ENCODE results near the gene CLCN7.

The CLCN7 gene

DNA sequence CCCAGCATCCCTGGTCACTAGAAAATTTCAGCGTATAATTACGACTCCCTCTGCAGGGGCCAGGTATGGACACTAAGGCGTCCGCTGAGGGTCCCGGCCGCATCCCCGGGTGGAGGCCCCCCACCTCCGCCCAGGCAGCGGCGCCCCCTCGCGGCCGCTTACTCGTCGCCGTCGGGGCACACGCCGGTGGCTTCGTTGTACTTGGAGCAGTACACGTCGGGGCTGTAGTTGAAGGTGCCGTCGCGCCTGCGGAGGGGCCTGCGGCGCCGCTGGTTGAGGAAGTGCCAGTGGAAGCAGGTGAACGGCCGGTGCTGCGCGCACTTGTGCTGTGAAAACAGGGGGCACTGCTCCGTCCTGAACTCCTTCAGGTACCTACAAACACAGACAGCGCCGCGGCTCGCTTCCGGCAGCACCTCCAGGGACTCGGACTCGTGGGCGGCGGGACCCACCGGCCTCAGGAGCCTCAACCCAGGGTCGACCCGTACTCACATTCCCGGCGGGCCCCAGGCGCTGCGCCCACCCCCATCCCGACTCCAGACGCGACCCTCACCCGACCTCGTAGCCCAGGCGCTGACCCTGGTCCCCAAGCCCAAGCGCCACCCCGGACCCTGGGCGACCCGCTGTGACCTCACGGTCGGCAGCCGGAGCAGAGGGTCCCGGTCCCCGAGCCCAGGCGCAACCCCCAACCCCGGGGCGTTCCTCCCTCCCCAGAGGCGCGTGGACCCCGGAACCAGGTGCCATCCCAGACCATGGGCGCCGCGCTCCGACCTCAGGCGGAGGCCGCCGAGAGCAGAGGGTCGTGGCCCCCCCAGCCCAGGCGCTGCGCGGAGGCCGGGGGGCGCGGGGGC, 60.9 kb downstream of the CLCN7 start:
- TF ChIP-seq, protein P1, sequence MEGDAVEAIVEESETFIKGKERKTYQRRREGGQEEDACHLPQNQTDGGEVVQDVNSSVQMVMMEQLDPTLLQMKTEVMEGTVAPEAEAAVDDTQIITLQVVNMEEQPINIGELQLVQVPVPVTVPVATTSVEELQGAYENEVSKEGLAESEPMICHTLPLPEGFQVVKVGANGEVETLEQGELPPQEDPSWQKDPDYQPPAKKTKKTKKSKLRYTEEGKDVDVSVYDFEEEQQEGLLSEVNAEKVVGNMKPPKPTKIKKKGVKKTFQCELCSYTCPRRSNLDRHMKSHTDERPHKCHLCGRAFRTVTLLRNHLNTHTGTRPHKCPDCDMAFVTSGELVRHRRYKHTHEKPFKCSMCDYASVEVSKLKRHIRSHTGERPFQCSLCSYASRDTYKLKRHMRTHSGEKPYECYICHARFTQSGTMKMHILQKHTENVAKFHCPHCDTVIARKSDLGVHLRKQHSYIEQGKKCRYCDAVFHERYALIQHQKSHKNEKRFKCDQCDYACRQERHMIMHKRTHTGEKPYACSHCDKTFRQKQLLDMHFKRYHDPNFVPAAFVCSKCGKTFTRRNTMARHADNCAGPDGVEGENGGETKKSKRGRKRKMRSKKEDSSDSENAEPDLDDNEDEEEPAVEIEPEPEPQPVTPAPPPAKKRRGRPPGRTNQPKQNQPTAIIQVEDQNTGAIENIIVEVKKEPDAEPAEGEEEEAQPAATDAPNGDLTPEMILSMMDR (IDR thresholded peaks at IDR 0.05; ENCODE audit: low read depth, low read length) = peak; percentile 53
- peak; percentile 49 to 66 for DNase-seq (ENCODE audit: low read depth in 2 of 2)
- H3K4me3 ChIP-seq (replicated peaks in 1 of 2; ENCODE audit: low read depth in 2 of 2, low read length in 2 of 2) = peak overlapping the region; percentile 82 to 87

DNA sequence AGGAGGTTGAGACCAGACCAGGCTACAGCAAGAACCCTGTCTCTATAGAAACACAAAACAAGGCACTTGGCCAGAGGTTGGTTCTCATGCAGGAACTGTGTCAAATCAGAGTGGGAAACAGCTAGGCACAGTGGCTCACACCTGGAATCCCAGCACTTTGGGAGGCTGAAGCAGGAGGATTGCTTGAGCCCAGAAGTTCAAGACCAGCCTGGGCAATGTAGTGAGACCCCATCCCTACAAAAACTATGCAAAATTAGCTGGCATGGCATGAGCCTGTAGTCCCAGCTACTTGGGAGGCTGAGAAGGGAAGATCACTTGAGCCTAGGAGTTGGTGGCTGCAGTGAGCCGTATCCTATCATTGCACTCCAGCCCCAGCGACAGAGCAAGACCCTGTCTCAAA, 62.0 kb downstream of the CLCN7 start:
- TF ChIP-seq, protein P1 (IDR thresholded peaks at IDR 0.05; ENCODE audit: low read depth, low read length) = no peak

DNA sequence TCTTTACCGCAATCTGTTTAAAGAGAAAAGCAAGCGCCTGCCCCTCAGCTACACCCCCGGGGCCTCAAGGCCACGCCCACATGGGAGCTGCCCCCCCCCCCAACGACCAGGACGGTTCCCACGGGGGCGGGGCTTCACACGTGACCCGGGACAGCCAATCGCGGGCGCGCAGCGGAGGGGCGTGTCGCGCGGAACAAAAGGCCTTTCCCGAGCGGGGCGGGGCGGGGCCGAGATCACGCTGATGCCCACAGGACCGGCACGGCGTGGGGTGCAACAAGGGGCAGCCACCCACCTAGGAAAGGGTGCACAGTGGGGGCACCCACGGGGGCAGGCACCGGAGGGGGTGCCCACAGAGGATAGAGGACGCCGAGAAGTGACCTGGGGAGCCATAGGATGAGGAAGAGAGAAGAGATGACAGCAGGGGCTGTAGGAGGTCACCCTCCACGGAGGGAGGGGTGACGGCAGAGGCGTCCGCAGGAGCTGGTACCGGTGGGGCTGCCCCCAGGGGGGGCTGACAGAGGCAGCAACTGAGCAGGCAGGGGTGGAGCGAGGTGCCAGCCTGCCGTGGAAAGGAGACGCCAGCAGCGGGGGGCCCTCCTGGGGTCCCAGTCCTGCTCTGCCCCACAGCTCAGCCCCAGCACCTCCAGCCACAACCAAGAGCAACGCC, 66.5 kb downstream of the CLCN7 start:
- DNase-seq (ENCODE audit: low read depth in 2 of 2) = peak; percentile 90 to 93
- TF ChIP-seq, protein P1 (IDR thresholded peaks at IDR 0.05; ENCODE audit: low read depth, low read length) = no peak
- peak overlapping the region; percentile 44 to 60 for H3K4me3 ChIP-seq (replicated peaks in 1 of 2; ENCODE audit: low read depth in 2 of 2, low read length in 2 of 2)

More for the DNA sequence above, 62.0 kb downstream of the CLCN7 start:
- DNase-seq (ENCODE audit: low read depth in 2 of 2) = no peak
- H3K4me3 ChIP-seq (replicated peaks in 1 of 2; ENCODE audit: low read depth in 2 of 2, low read length in 2 of 2) = no peak overlapping the region

DNA sequence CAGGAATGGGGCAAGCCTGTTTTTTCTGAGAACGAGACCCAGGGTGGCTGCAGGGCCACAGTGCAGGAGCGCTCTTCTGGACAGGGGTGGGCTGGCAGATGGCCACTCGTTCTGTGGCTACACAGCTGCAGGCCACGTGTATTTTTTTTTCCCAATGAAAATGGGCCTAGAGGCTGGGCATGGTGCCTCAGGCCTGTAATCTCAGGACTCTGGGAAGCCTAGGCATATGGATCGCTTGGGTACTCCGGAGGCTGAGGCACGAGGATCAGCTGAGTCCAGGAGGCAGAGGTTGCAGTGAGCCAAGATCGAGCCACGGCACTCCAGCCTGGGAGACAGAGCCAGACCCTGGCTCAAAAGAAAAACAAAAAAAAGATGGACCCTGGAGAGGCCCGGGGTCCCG, 67.1 kb downstream of the CLCN7 start:
- TF ChIP-seq, protein P1 (IDR thresholded peaks at IDR 0.05; ENCODE audit: low read depth, low read length) = no peak

DNA sequence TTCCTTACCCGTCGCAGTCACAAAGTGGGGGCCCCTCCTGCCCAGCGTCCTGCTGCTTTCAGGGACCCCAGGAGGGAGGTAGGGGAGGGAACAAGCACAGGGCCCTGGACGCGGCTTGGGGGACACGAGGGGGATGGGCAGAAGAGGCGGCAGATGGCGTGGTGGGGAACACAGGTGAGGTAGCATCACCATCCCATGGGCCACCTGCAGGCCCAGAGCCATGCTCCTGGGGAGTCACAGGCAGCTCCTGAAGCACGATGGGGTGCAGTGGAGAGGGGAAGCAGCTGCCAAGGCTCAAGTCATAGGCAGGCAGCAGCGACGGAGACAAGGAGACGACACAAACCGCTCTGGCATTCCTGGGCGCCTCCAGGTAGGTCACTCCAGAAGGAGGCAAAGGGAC, 71.1 kb downstream of the CLCN7 start:
- TF ChIP-seq, protein P1 (IDR thresholded peaks at IDR 0.05; ENCODE audit: low read depth, low read length) = no peak
- no peak overlapping the region for H3K4me3 ChIP-seq (replicated peaks in 1 of 2; ENCODE audit: low read depth in 2 of 2, low read length in 2 of 2)
- no peak for DNase-seq (ENCODE audit: low read depth in 2 of 2)

More for the DNA sequence above, 67.1 kb downstream of the CLCN7 start:
- peak in 1 of 2 donors; percentile 23 for DNase-seq (ENCODE audit: low read depth in 2 of 2)
- peak overlapping the region in 1 of 2 donors; percentile 18 for H3K4me3 ChIP-seq (replicated peaks in 1 of 2; ENCODE audit: low read depth in 2 of 2, low read length in 2 of 2)

DNA sequence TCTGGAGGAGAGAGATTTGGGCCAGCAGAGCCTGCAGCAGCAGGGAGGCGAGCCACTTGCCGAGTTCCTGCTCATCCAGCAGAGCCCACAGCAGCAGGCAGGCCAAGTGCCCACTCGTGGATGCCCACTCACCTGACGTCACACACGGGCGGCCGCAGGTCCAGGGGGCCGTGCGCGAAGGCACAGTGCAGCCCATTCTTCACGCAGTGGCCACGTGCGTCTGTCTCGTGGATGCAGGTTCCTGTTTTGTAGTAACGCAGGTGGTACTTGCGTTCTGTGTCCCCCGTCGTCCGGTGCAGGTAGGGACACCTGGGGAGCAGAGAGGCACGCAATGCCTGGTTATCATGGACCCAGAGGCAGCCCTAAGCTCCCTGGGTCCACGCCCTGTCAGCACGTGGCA, 71.8 kb downstream of the CLCN7 start:
- DNase-seq (ENCODE audit: low read depth in 2 of 2) = no peak
- TF ChIP-seq, protein P1 (IDR thresholded peaks at IDR 0.05; ENCODE audit: low read depth, low read length) = no peak
- H3K4me3 ChIP-seq (replicated peaks in 1 of 2; ENCODE audit: low read depth in 2 of 2, low read length in 2 of 2) = no peak overlapping the region

Measured in cardiac fibroblast (primary cell).